Measurements from ENCODE around the gene SLC18A3.

The SLC18A3 gene

DNA sequence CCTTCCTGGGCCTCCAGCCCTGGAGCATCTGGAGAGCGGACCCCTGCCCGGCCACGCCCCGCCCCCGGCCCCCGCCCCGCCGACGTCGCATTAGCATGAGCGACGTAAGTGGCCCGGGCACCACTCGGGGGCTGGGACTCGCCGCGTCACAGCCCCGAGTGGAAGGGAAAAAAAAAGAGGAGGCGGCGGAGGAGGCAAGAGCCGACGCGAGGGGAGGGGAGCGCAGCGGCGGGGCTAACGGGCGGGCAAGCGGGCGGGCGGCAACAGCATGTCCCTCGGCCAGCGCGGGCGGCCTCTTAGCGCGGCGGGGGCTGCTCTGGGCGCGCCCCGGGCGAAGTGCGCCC lies at the start of gene SLC18A3:
SLC18A3 (plus strand) TSS at position 197 of the 344 bp plus-strand sequence. CDS start 431 bp downstream, outside the sequence.
- no peak within 1 kb of the TSS for H3K4me3 ChIP-seq (ENCODE audit: low read depth, low read length)
- TF ChIP-seq, protein P1, sequence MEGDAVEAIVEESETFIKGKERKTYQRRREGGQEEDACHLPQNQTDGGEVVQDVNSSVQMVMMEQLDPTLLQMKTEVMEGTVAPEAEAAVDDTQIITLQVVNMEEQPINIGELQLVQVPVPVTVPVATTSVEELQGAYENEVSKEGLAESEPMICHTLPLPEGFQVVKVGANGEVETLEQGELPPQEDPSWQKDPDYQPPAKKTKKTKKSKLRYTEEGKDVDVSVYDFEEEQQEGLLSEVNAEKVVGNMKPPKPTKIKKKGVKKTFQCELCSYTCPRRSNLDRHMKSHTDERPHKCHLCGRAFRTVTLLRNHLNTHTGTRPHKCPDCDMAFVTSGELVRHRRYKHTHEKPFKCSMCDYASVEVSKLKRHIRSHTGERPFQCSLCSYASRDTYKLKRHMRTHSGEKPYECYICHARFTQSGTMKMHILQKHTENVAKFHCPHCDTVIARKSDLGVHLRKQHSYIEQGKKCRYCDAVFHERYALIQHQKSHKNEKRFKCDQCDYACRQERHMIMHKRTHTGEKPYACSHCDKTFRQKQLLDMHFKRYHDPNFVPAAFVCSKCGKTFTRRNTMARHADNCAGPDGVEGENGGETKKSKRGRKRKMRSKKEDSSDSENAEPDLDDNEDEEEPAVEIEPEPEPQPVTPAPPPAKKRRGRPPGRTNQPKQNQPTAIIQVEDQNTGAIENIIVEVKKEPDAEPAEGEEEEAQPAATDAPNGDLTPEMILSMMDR (IDR thresholded peaks at IDR 0.05; ENCODE audit: borderline replicate concordance, insufficient read depth, low read depth, low read length) = no peak

DNA sequence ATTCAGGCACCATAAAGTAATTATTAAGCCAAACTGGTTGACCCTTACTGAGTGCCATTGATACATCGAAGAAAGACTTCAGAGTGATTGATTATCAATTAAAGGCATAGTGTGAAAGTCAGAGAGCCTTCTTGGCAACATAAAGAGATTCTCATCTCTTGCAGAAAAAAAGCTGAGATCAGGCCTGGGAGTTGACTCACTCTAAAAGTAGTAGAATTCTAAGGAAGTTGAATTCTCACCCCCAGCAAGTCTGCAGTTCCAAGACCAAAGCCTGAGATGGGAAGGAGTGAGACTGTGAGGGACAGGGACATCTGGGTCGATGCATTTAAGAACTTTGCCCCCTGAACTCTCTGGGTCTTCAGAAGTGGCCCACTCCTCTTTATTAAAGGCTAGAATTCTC lies 49.6 kb upstream of the SLC18A3 start:
- no peak overlapping the region for H3K4me3 ChIP-seq (ENCODE audit: low read depth, low read length)
- TF ChIP-seq, protein P1 (IDR thresholded peaks at IDR 0.05; ENCODE audit: borderline replicate concordance, insufficient read depth, low read depth, low read length) = no peak

DNA sequence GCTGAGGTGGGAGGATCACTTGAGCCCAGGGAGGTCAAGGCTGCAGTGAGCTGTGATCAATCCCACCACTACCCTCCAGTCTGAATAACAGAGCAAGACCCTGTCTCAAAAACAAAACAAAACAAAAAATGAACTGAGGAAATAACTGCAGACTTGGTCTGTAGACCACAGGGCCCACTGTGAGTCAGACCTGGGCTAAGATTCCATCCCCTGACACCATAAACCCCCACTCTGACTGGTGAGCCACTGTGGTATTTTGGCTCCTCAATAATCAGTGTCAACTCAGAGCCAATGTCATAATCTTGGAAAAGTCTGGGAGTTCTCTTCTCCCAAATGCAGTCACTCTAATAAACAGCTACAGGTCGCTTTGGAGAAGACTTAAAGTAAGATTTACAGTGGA lies 47.2 kb upstream of the SLC18A3 start:
- TF ChIP-seq, protein P1 (IDR thresholded peaks at IDR 0.05; ENCODE audit: borderline replicate concordance, insufficient read depth, low read depth, low read length) = no peak
- H3K4me3 ChIP-seq (ENCODE audit: low read depth, low read length) = no peak overlapping the region

DNA sequence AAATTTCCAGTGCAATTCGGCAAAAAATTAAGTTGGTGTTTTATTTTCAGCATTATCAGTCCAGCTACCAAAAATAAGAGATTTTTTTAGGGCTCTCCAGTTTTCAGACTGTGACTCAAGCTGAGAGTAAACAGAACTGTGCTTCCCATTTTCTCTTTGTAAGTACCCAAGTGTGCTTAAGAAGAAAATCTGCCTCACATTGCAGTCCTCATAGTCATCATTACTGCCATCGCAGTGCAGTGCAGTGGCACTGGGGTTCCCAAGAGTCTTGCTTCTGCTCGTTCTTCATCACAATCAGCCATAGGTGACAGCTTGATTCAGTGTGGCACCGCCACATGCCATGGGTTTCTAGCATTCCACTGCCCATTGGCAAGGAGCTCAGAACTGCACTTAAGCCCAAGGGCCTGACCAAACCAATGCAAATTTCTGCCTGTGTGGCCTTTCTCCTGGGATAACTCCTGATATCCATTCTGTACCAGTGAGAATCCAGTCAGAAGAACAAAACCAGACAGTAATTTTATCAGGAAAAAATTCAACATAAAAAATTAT lies 45.6 kb upstream of the SLC18A3 start:
- no peak overlapping the region for H3K4me3 ChIP-seq (ENCODE audit: low read depth, low read length)
- TF ChIP-seq, protein P1 (IDR thresholded peaks at IDR 0.05; ENCODE audit: borderline replicate concordance, insufficient read depth, low read depth, low read length) = no peak

DNA sequence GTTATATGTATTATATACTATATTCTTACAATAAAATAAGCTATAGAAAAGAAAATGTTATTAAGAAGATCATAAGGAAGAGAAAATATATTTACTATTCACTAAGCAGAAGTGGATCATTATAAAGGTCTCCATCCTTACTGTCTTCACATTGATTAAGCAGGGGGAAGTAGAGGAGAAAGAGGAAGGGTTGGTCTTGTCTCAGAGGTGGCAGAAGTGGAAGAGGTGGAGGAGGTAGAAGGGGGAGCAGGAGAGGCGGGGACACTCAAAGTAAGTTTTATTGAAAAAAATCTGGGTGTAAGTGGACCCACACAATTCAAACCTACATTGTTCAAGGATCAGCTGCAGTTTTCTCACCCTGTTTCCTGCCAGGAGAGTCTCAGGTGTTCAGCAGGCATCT lies 42.3 kb upstream of the SLC18A3 start:
- TF ChIP-seq, protein P1 (IDR thresholded peaks at IDR 0.05; ENCODE audit: borderline replicate concordance, insufficient read depth, low read depth, low read length) = no peak
- H3K4me3 ChIP-seq (ENCODE audit: low read depth, low read length) = no peak overlapping the region

DNA sequence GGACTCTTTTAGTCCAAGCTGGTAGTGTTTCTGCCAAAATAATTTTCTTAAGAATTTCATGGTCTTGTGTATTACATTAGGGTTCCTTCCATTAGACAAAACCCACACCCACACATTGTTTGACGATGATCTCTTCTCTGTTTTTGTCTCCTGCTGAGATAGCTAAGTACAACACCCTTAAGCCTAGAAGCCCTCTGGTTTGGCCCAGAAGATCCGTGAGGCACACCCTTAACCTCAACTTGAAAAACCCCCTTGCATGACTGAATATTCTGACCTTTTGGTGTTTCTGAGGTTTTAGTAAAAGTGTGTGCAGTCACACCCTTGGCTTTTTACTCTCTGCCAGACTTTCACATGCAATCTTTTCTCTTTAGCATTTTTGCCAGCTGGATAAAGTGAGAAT lies 41.9 kb upstream of the SLC18A3 start:
- H3K4me3 ChIP-seq (ENCODE audit: low read depth, low read length) = no peak overlapping the region
- TF ChIP-seq, protein P1 (IDR thresholded peaks at IDR 0.05; ENCODE audit: borderline replicate concordance, insufficient read depth, low read depth, low read length) = no peak

DNA sequence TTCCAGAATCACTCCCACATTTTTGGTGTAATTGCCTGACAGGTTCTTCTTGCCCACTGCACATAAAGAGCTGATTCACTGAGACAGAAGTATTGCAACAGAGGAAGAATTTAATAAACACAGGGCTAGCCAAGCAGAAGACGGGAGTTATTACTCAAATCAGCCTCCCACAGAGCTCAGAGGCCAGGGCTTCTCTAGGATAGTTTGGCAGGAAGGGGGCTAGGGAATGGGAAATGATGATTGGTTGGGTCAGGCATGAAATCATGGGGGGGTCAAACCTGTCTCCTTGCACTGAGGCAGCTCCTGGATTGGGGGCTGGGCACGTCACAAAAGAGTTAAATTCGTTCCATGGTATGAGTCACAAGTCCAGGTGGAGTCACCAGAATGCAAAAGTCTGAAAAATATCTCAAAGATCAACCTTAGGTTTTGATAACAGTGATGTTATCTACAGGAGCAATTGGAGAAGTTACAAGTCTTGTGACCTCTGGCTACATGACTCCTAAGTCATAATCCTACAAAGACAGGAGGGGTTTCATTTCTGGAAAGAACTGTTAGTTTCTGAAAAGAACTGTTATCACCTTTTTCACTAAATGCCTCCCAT lies 41.0 kb upstream of the SLC18A3 start:
- H3K4me3 ChIP-seq (ENCODE audit: low read depth, low read length) = no peak overlapping the region
- TF ChIP-seq, protein P1 (IDR thresholded peaks at IDR 0.05; ENCODE audit: borderline replicate concordance, insufficient read depth, low read depth, low read length) = no peak
